ENCODE results near the gene PDZD2. TPM values are rescaled to one million over a fixed set of nuclear protein-coding genes. Genes with fewer than 3 reads are reported as not detected.

Gene PDZD2
- total RNA-seq, 4 donors from 2014 or later, result 34.1 to 91.4 (median 51.0) TPM

GRCh38 chr5:31770132-31770720 lies 131.3 kb downstream of the PDZD2 start:
- no peak for TF ChIP-seq CTCF (IDR thresholded peaks at IDR 0.05; ENCODE audit: low read depth)

- TF ChIP-seq CTCF (IDR thresholded peaks at IDR 0.05; ENCODE audit: low read depth), result no peak
These were observed 132.1 kb downstream of the PDZD2 start for GRCh38 chr5:31770998-31771397.

GRCh38 chr5:31771500-31771899 lies 132.6 kb downstream of the PDZD2 start:
- no peak for TF ChIP-seq CTCF (IDR thresholded peaks at IDR 0.05; ENCODE audit: low read depth)

GRCh38 chr5:31776976-31777651 lies 138.2 kb downstream of the PDZD2 start:
- no peak for TF ChIP-seq CTCF (IDR thresholded peaks at IDR 0.05; ENCODE audit: low read depth)

- TF ChIP-seq CTCF (IDR thresholded peaks at IDR 0.05; ENCODE audit: low read depth), result no peak
These were observed 142.8 kb downstream of the PDZD2 start for GRCh38 chr5:31781772-31782171.

- TF ChIP-seq CTCF (IDR thresholded peaks at IDR 0.05; ENCODE audit: low read depth), result no peak
These were observed 144.2 kb downstream of the PDZD2 start for GRCh38 chr5:31783086-31783645.

GRCh38 chr5:31783731-31784130 lies 144.8 kb downstream of the PDZD2 start:
- TF ChIP-seq CTCF (IDR thresholded peaks at IDR 0.05; ENCODE audit: low read depth), result no peak

Measured in subcutaneous adipose tissue (tissue), 4 donors.